Gastrocnemius medialis (tissue), 4 donors: ENCODE measurements around the gene ZG16B.

ENCODE experiments used
- POLR2A ChIP-seq, 2 donors: fragments of 450-650 bp; IDR thresholded peaks; one replicate each; pipeline ENCODE4 v1.6.1; 2017; ENCODE audit warnings: antibody characterized with exemption in 2 of 2, mild to moderate bottlenecking in 2 of 2, moderate library complexity in 2 of 2
- TF ChIP-seq, protein P1 (sequence below), 5 experiments: fragments of 450-650 bp in 3 of 5; fragments of 200-600 bp in 2 of 5; sonication (generic) in 2 of 5; IDR thresholded peaks in 4 of 5; conservative IDR thresholded peaks in 1 of 5; 1 replicate in 4 of 5; 2 replicates in 1 of 5; pipeline ENCODE4 v1.5.1; 2016 to 2019; ENCODE audit warnings: antibody characterized with exemption in 5 of 5, mild to moderate bottlenecking in 3 of 5, moderate library complexity in 3 of 5

DNA sequence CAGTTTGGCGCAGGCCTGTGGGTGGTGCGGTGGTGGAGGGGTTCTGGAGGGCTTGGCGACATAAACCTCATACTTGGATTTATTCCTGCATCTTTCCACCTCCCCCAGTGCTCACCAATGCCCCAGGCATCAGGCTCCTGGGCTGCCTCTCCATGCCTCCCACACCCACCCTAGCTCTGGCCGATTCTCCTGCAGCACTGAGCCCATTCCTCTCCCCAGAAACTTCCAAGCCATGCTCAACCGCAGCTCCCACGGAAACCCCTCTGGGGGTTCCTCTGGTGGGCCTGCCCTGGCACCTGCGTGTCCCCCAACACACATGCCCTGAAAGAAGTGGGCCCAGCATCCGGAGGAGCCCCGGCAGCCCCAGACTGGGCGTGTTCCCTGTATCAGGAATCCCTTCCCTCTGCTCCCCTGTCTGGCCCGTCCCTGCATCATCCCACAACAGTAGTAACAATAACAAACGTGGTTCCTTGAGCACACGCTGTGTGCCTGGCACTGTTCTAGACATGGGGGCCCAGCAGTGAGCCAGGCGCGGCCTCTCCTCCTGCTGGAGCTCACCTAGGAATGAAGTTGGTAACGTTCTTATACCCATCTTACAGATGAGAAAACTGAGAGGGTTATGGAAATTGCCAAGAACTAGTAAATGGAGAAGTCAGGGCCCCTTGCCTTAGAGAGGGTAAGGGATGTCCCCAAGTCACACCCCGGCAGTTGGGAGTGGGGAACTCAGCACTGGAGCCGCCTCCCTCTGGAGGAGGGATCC lies 10.7 kb upstream of the ZG16B start:
- TF ChIP-seq, protein P1, sequence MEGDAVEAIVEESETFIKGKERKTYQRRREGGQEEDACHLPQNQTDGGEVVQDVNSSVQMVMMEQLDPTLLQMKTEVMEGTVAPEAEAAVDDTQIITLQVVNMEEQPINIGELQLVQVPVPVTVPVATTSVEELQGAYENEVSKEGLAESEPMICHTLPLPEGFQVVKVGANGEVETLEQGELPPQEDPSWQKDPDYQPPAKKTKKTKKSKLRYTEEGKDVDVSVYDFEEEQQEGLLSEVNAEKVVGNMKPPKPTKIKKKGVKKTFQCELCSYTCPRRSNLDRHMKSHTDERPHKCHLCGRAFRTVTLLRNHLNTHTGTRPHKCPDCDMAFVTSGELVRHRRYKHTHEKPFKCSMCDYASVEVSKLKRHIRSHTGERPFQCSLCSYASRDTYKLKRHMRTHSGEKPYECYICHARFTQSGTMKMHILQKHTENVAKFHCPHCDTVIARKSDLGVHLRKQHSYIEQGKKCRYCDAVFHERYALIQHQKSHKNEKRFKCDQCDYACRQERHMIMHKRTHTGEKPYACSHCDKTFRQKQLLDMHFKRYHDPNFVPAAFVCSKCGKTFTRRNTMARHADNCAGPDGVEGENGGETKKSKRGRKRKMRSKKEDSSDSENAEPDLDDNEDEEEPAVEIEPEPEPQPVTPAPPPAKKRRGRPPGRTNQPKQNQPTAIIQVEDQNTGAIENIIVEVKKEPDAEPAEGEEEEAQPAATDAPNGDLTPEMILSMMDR (IDR thresholded peaks at IDR 0.05 in 4 of 5, conservative IDR thresholded peaks at IDR 0.05 in 1 of 5) = no peak
- no peak for TF ChIP-seq POLR2A (IDR thresholded peaks at IDR 0.05)
